Activated naive CD4-positive, alpha-beta T cell treated with anti-CD3 and anti-CD28 coated beads, Interleukin-2, amount 10 ng/mL, durations not matched to agents 7 days and 5 days (primary cell): ENCODE measurements around the gene CGB1.

ENCODE experiments used
- CTCF ChIA-PET: fragments of 350-600 bp; sonication (Branson Sonifier 250); formaldehyde crosslinking; loops from one replicate; lab custom pipeline; 2021; ENCODE audit warnings: antibody characterized with exemption; lab: Charles Lee
- DNase-seq: peaks from one replicate; pipeline ENCODE4 v3.0.0-alpha.2; 2020
- H3K27ac Mint-ChIP-seq: one replicate; pipeline ENCODE4 v1.8.0; 2021; ENCODE audit warnings: mild to moderate bottlenecking, moderate library complexity, mixed read lengths
- H3K27me3 Mint-ChIP-seq: one replicate; pipeline ENCODE4 v1.8.0; 2021; ENCODE audit warnings: mild to moderate bottlenecking, mixed read lengths
- H3K36me3 Mint-ChIP-seq: one replicate; pipeline ENCODE4 v1.8.0; 2021; ENCODE audit warnings: mixed read lengths
- H3K4me1 Mint-ChIP-seq: one replicate; pipeline ENCODE4 v1.8.0; 2021; ENCODE audit warnings: mixed read lengths
- H3K4me3 Mint-ChIP-seq: one replicate; pipeline ENCODE4 v1.8.0; 2021; ENCODE audit warnings: mild to moderate bottlenecking, moderate library complexity, mixed read lengths
- H3K9me3 Mint-ChIP-seq: one replicate; pipeline ENCODE4 v1.8.0; 2021; ENCODE audit warnings: mixed read lengths

Gene CGB1

GRCh38 chr19:49010453-49010852 lies 26.2 kb downstream of the CGB1 start:
- Mint-ChIP-seq H3K4me1 (no peaks in the 10 kb centered on the region), H3K9me3 (no peaks in the 10 kb centered on the region), H3K36me3 (peaks cover 23% of the 10 kb centered on the region), H3K4me3 (no peak overlapping the region), H3K27me3 (no peaks in the 10 kb centered on the region), H3K27ac (no peak overlapping the region)
- DNase-seq, result no peak
- CTCF ChIA-PET, result interaction anchor here (1.8 to 3.8 kb wide), 2 partner anchors 12 to 17 kb away, joined by 7 to 27 read pairs; partner anchors contain the start of gene RUVBL2

- no peaks in the 10 kb centered on the region for H3K4me1 Mint-ChIP-seq
- no peaks in the 10 kb centered on the region for H3K27me3 Mint-ChIP-seq
- H3K36me3 Mint-ChIP-seq, result peaks cover 26% of the 10 kb centered on the region
- DNase-seq, result no peak
- H3K27ac Mint-ChIP-seq, result no peak overlapping the region
- H3K9me3 Mint-ChIP-seq, result no peaks in the 10 kb centered on the region
- H3K4me3 Mint-ChIP-seq, result no peak overlapping the region
- CTCF ChIA-PET, result interaction anchor here (1.4 to 3.8 kb wide), 4 partner anchors 8 to 16 kb away, joined by 3 to 27 read pairs (median 6); partner anchors contain the start of gene RUVBL2
Observed at GRCh38 chr19:49009828-49010227, 26.9 kb downstream of the CGB1 start.

GRCh38 chr19:49006905-49007304 lies 29.8 kb downstream of the CGB1 start:
- no peaks in the 10 kb centered on the region for H3K27me3 Mint-ChIP-seq
- H3K4me1 Mint-ChIP-seq, result no peaks in the 10 kb centered on the region
- no peaks in the 10 kb centered on the region for H3K9me3 Mint-ChIP-seq
- peaks cover 38% of the 10 kb centered on the region for H3K36me3 Mint-ChIP-seq
- DNase-seq, result no peak
- no peak overlapping the region for H3K27ac Mint-ChIP-seq
- no peak overlapping the region for H3K4me3 Mint-ChIP-seq
- CTCF ChIA-PET, result interaction anchor here (3.6 to 3.8 kb wide), 2 partner anchors 8 to 13 kb away, joined by 12 to 27 read pairs; partner anchors contain the start of genes GYS1 and RUVBL2

- no peaks in the 10 kb centered on the region for H3K9me3 Mint-ChIP-seq
- CTCF ChIA-PET, result interaction anchor here (3.6 kb wide), 1 partner anchor 12 kb away, joined by 12 read pairs; the partner anchor contains the start of genes GYS1 and RUVBL2
- H3K4me1 Mint-ChIP-seq, result no peaks in the 10 kb centered on the region
- H3K27me3 Mint-ChIP-seq, result no peaks in the 10 kb centered on the region
- no peak overlapping the region for H3K4me3 Mint-ChIP-seq
- DNase-seq, result no peak
- H3K36me3 Mint-ChIP-seq, result peaks cover 33% of the 10 kb centered on the region
- H3K27ac Mint-ChIP-seq, result no peak overlapping the region
Observed at GRCh38 chr19:49004964-49005614, 31.6 kb downstream of the CGB1 start.

GRCh38 chr19:49004133-49004532 lies 32.6 kb downstream of the CGB1 start:
- Mint-ChIP-seq H3K9me3 (no peaks in the 10 kb centered on the region), H3K36me3 (peaks cover 35% of the 10 kb centered on the region), H3K27me3 (no peaks in the 10 kb centered on the region), H3K27ac (no peak overlapping the region), H3K4me1 (peaks cover 7% of the 10 kb centered on the region), H3K4me3 (no peak overlapping the region)
- CTCF ChIA-PET, result interaction anchor here (3.6 kb wide), 1 partner anchor 11 kb away, joined by 12 read pairs; the partner anchor contains the start of genes GYS1 and RUVBL2
- no peak for DNase-seq

GRCh38 chr19:48999481-49000325 lies 37.0 kb downstream of the CGB1 start:
- DNase-seq, result peak; percentile 82
- Mint-ChIP-seq H3K9me3 (no peaks in the 10 kb centered on the region), H3K4me3 (no peak overlapping the region), H3K4me1 (peaks cover 26% of the 10 kb centered on the region), H3K36me3 (peaks cover 21% of the 10 kb centered on the region), H3K27ac (peak overlapping the region; percentile 25), H3K27me3 (no peaks in the 10 kb centered on the region)
- CTCF ChIA-PET, result interaction anchor here (1.0 to 4.5 kb wide), 12 partner anchors 9 to 208 kb away, joined by 3 to 27 read pairs (median 6); a partner anchor contains a TSS

- H3K27me3 Mint-ChIP-seq, result no peaks in the 10 kb centered on the region
- H3K9me3 Mint-ChIP-seq, result no peaks in the 10 kb centered on the region
- H3K27ac Mint-ChIP-seq, result no peak overlapping the region
- CTCF ChIA-PET, result interaction anchor here (0.6 to 4.5 kb wide), 13 partner anchors 11 to 210 kb away, joined by 3 to 27 read pairs (median 4); no protein-coding TSS in a partner anchor
- peak; percentile 77 for DNase-seq
- peaks cover 34% of the 10 kb centered on the region for H3K4me1 Mint-ChIP-seq
- H3K4me3 Mint-ChIP-seq, result no peak overlapping the region
- peaks cover 12% of the 10 kb centered on the region for H3K36me3 Mint-ChIP-seq
Observed at GRCh38 chr19:48997972-48998371, 38.7 kb downstream of the CGB1 start.

GRCh38 chr19:48994035-48994386 lies 42.7 kb downstream of the CGB1 start:
- Mint-ChIP-seq H3K4me3 (peak overlapping the region; percentile 94), H3K36me3 (peaks cover 12% of the 10 kb centered on the region), H3K4me1 (peaks cover 49% of the 10 kb centered on the region), H3K27me3 (no peaks in the 10 kb centered on the region), H3K9me3 (no peaks in the 10 kb centered on the region), H3K27ac (peak overlapping the region; percentile 97)
- DNase-seq, result no peak
- CTCF ChIA-PET, result interaction anchor here (1.0 to 1.8 kb wide), 15 partner anchors 8 to 206 kb away, joined by 3 to 14 read pairs (median 6); no protein-coding TSS in a partner anchor

GRCh38 chr19:48993175-48994034 lies 43.3 kb downstream of the CGB1 start, which contains the start of the genes GYS1 and RUVBL2:
Gene GYS1 (minus strand): TSS chr19:48993309. CDS start chr19:48993112, 197 bp downstream.
Gene RUVBL2 (plus strand): TSS chr19:48993887. CDS start chr19:48993912, 25 bp downstream.
- Mint-ChIP-seq H3K27me3 (no peaks in the 10 kb centered on the region), H3K4me1 (peaks cover 49% of the 10 kb centered on the region), H3K27ac (peak within 1 kb of the TSS; percentile 97), H3K9me3 (no peaks in the 10 kb centered on the region), H3K4me3 (peak within 1 kb of the TSS; percentile 94), H3K36me3 (peaks cover 12% of the 10 kb centered on the region)
- CTCF ChIA-PET, result interaction anchor here (0.5 to 2.0 kb wide), 24 partner anchors 9 to 206 kb away, joined by 3 to 14 read pairs (median 4); partner anchors contain the start of gene LIN7B
- DNase-seq, result peak; percentile 99

- H3K27ac Mint-ChIP-seq, result peak overlapping the region; percentile 97
- peaks cover 16% of the 10 kb centered on the region for H3K36me3 Mint-ChIP-seq
- H3K27me3 Mint-ChIP-seq, result no peaks in the 10 kb centered on the region
- CTCF ChIA-PET, result interaction anchor here (0.8 to 2.0 kb wide), 17 partner anchors 9 to 205 kb away, joined by 3 to 14 read pairs (median 5); partner anchors contain the start of gene LIN7B
- peak overlapping the region; percentile 94 for H3K4me3 Mint-ChIP-seq
- H3K4me1 Mint-ChIP-seq, result peaks cover 44% of the 10 kb centered on the region
- H3K9me3 Mint-ChIP-seq, result no peaks in the 10 kb centered on the region
- DNase-seq, result no peak
Observed at GRCh38 chr19:48992581-48993174, 44.0 kb downstream of the CGB1 start.

- DNase-seq, result no peak
- no peaks in the 10 kb centered on the region for H3K27me3 Mint-ChIP-seq
- H3K36me3 Mint-ChIP-seq, result peaks cover 19% of the 10 kb centered on the region
- H3K4me1 Mint-ChIP-seq, result peaks cover 43% of the 10 kb centered on the region
- CTCF ChIA-PET, result interaction anchor here (0.9 to 2.0 kb wide), 4 partner anchors 24 to 197 kb away, joined by 3 to 5 read pairs (median 4); no protein-coding TSS in a partner anchor
- H3K9me3 Mint-ChIP-seq, result no peaks in the 10 kb centered on the region
- H3K4me3 Mint-ChIP-seq, result peak overlapping the region; percentile 94
- H3K27ac Mint-ChIP-seq, result peak overlapping the region; percentile 97
Observed at GRCh38 chr19:48991873-48992580, 44.7 kb downstream of the CGB1 start.

GRCh38 chr19:48991011-48991609 lies 45.6 kb downstream of the CGB1 start:
- CTCF ChIA-PET, result interaction anchor here (1.2 to 1.5 kb wide), 2 partner anchors 148 to 196 kb away, joined by 3 to 5 read pairs; no protein-coding TSS in a partner anchor
- DNase-seq, result no peak
- peaks cover 20% of the 10 kb centered on the region for H3K36me3 Mint-ChIP-seq

More at GRCh38 chr19:48991011-48991609, 45.6 kb downstream of the CGB1 start:
- H3K27me3 Mint-ChIP-seq, result no peaks in the 10 kb centered on the region
- no peaks in the 10 kb centered on the region for H3K9me3 Mint-ChIP-seq
- no peak overlapping the region for H3K27ac Mint-ChIP-seq
- H3K4me3 Mint-ChIP-seq, result peak overlapping the region; percentile 94
- H3K4me1 Mint-ChIP-seq, result peaks cover 40% of the 10 kb centered on the region
